Measurements from ENCODE around the gene CWC22.
"Not testable (repeated sequence)": the region's sequence is repeated elsewhere in the genome, so short reads cannot be mapped to it uniquely, and the experiment has no call there.

Gene CWC22

GRCh38 chr2:179981085-179981484, 26.0 kb downstream of the CWC22 start:
- no peak overlapping the region for H3K4me3 ChIP-seq (ENCODE audit: low read depth, low read length)
- no peak for TF ChIP-seq CTCF (IDR thresholded peaks at IDR 0.05; ENCODE audit: control insufficient read depth, extremely low read depth, insufficient read depth)
- no peak for DNase-seq (ENCODE audit: low read depth)

- no peak for DNase-seq (ENCODE audit: low read depth)
- no peak for TF ChIP-seq CTCF (IDR thresholded peaks at IDR 0.05; ENCODE audit: control insufficient read depth, extremely low read depth, insufficient read depth)
- H3K4me3 ChIP-seq (ENCODE audit: low read depth, low read length): no peak overlapping the region
Observed at GRCh38 chr2:179974761-179975160, 32.3 kb downstream of the CWC22 start.

- no peak for DNase-seq (ENCODE audit: low read depth)
- H3K4me3 ChIP-seq (ENCODE audit: low read depth, low read length): no peak overlapping the region
- TF ChIP-seq CTCF (IDR thresholded peaks at IDR 0.05; ENCODE audit: control insufficient read depth, extremely low read depth, insufficient read depth): no peak
Observed at GRCh38 chr2:179966778-179967394, 40.2 kb downstream of the CWC22 start.

- H3K4me3 ChIP-seq (ENCODE audit: low read depth, low read length): no peak overlapping the region
- DNase-seq (ENCODE audit: low read depth): peak; percentile 74
- TF ChIP-seq CTCF (IDR thresholded peaks at IDR 0.05; ENCODE audit: control insufficient read depth, extremely low read depth, insufficient read depth): no peak
Observed at GRCh38 chr2:179965291-179966258, 41.5 kb downstream of the CWC22 start.

- H3K4me3 ChIP-seq (ENCODE audit: low read depth, low read length): no peak overlapping the region
- DNase-seq (ENCODE audit: low read depth): no peak
- no peak for TF ChIP-seq CTCF (IDR thresholded peaks at IDR 0.05; ENCODE audit: control insufficient read depth, extremely low read depth, insufficient read depth)
Observed at GRCh38 chr2:179963626-179964025, 43.5 kb downstream of the CWC22 start.

GRCh38 chr2:179958251-179958650, 48.8 kb downstream of the CWC22 start:
- not testable (repeated sequence) for DNase-seq (ENCODE audit: low read depth); H3K4me3 ChIP-seq (ENCODE audit: low read depth, low read length)

GRCh38 chr2:179954026-179954425, 53.1 kb downstream of the CWC22 start:
- no peak overlapping the region for H3K4me3 ChIP-seq (ENCODE audit: low read depth, low read length)
- peak; percentile 85 for DNase-seq (ENCODE audit: low read depth)
- no peak for TF ChIP-seq CTCF (IDR thresholded peaks at IDR 0.05; ENCODE audit: control insufficient read depth, extremely low read depth, insufficient read depth)
